ENCODE data around the gene NAB2. TPM values are rescaled to one million over a fixed set of nuclear protein-coding genes. Genes with fewer than 3 reads are reported as not detected.

Gene NAB2
- total and polyA plus RNA-seq, 12 donors = 9.5 to 20.2 (median 13.1) TPM

DNA sequence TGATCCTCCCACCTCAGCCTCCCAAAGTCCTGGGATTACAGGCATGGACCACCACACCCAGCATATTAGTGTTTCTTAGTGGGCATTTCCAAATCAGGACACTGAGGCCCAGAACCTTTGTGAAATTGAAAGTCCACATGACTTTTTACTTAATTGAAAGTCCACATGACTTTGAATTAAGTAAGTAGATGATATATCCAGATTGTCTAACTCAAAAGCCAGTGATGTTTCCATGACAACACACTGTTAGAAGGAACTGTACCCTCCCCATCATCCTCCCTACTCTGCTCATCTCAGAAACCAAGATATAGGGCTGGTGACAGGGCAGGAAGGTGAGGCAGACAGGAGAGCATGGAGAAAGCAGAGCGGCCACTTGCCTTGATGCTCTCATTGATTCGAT is 46.2 kb upstream of the NAB2 start:
- Histone ChIP-seq H3K9me3 (no peaks in the 10 kb centered on the region), H3K36me3 (no peaks in the 10 kb centered on the region), H3K4me3 (no peak overlapping the region), H3K27me3 (peaks cover 0 to 25% (median 10%) of the 10 kb centered on the region in 7 donors), H3K4me1 (peaks cover 0 to 23% (median 0%) of the 10 kb centered on the region in 9 donors), H3K27ac (no peak overlapping the region)
- intact Hi-C loops (cut with DNase I) = no loop called here
- ATAC-seq = no peak
- TF ChIP-seq, protein P1, sequence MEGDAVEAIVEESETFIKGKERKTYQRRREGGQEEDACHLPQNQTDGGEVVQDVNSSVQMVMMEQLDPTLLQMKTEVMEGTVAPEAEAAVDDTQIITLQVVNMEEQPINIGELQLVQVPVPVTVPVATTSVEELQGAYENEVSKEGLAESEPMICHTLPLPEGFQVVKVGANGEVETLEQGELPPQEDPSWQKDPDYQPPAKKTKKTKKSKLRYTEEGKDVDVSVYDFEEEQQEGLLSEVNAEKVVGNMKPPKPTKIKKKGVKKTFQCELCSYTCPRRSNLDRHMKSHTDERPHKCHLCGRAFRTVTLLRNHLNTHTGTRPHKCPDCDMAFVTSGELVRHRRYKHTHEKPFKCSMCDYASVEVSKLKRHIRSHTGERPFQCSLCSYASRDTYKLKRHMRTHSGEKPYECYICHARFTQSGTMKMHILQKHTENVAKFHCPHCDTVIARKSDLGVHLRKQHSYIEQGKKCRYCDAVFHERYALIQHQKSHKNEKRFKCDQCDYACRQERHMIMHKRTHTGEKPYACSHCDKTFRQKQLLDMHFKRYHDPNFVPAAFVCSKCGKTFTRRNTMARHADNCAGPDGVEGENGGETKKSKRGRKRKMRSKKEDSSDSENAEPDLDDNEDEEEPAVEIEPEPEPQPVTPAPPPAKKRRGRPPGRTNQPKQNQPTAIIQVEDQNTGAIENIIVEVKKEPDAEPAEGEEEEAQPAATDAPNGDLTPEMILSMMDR (IDR thresholded peaks at IDR 0.05) = no peak
- WGBS, 2 donors = 95% methylated on average over 2 of the region's 2 CpGs
- no peak for DNase-seq

DNA sequence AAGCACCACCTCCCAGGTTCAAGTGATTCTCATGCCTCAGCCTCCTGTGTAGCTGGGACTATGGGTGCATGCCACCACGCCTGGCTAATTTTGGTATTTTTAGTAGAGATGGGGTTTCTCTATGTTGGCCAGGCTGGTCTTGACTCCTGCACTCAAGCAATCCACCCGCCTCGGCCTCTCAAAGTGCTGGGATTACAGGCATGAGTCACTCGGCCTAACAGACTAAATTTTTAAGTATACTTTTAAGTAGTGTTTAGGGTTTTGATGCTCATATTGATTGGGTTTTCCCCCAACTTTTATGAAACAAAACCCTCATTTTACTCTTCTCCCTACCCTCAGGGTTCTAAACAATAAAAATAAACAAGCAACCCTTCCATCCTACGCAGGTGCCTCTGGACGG is 44.4 kb upstream of the NAB2 start:
- Histone ChIP-seq H3K36me3 (no peaks in the 10 kb centered on the region), H3K27me3 (peaks cover 0 to 25% (median 10%) of the 10 kb centered on the region in 7 donors), H3K4me3 (no peak overlapping the region), H3K9me3 (no peaks in the 10 kb centered on the region), H3K4me1 (peaks cover 0 to 33% (median 0%) of the 10 kb centered on the region in 9 donors), H3K27ac (no peak overlapping the region)
- 83 to 89% methylated on average over 6 of the region's 6 CpGs for WGBS, 2 donors
- no peak for DNase-seq
- TF ChIP-seq, protein P1 (IDR thresholded peaks at IDR 0.05) = no peak
- intact Hi-C loops (cut with DNase I) = no loop called here
- no peak for ATAC-seq

DNA sequence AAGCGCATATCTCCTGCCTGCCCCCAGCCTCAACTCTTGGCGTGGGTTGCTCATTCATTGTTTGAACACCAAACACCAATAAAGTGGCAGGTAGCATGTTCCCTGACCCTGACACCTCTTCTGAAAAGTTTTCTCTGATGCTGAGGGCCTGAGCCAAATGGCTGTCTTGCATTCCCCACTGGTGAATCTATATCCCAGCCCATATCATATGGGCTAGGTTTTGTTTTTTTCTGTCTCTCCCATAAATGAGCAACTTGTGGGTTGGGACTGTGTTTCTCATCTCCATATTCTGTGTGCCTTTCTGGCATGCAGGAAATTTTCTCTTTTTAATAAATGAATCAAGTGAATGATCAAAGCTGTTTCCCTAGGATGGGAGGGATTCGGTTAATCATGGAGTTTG is 44.0 kb upstream of the NAB2 start:
- Histone ChIP-seq H3K4me1 (peaks cover 0 to 33% (median 0%) of the 10 kb centered on the region in 9 donors), H3K4me3 (no peak overlapping the region), H3K27ac (no peak overlapping the region), H3K36me3 (no peaks in the 10 kb centered on the region), H3K27me3 (peaks cover 0 to 25% (median 10%) of the 10 kb centered on the region in 7 donors), H3K9me3 (no peaks in the 10 kb centered on the region)
- 87 to 95% methylated on average over 3 of the region's 3 CpGs for WGBS, 2 donors
- ATAC-seq = no peak
- no peak for DNase-seq
- TF ChIP-seq, protein P1 (IDR thresholded peaks at IDR 0.05) = no peak
- intact Hi-C loops (cut with DNase I) = no loop called here

DNA sequence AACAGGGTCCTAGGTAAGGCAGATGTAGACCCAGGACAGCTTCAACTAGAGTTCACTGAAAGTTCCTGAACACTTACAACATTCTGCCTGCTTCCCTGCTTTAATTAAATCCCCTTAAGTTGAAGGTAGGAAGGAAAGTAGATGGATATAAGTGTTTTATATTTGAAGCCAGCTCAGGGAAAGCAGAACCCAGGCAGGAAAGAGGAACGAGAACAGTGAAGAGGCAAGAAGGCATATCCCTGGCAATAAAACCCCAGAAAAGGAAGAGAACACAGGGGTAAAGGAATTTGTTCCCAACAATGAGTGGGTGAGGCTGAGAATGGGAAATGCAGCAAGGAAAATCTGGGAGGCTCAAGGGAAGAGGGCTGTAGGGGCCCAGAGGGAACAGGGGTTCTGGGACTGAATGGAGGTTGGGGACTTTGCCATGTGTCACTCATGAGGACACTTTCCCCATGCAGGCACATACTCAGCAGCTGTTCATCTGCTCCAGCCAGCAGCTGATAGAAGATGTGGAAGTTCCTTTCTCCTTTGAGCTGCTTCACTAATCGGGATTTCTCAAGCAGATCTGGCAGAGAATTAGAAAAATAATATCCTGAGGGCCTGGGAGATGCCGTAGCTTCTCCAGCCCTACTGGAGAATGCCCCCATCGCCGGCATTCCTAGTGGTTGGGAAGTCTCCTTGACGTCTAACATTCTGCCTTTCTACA is 42.7 kb upstream of the NAB2 start:
- Histone ChIP-seq H3K4me3 (no peak overlapping the region), H3K4me1 (peaks cover 0 to 29% (median 0%) of the 10 kb centered on the region in 9 donors), H3K36me3 (no peaks in the 10 kb centered on the region), H3K27me3 (peaks cover 0 to 24% (median 8%) of the 10 kb centered on the region in 7 donors), H3K9me3 (no peaks in the 10 kb centered on the region), H3K27ac (no peak overlapping the region)
- 62 to 68% methylated on average over 6 of the region's 6 CpGs for WGBS, 2 donors
- intact Hi-C loops (cut with DNase I) = no loop called here
- TF ChIP-seq, protein P1 (IDR thresholded peaks at IDR 0.05) = no peak
- DNase-seq (no peak), ATAC-seq (peak in 1 of 8 donors; percentile 36)

All from heart right ventricle (tissue), 16 donors.